Stimulated activated CD8-positive, alpha-beta memory T cell treated with anti-CD3 and anti-CD28 coated beads, Interleukin-2, amount 100 ng/mL, for 1 hour (primary cell): Measurements from ENCODE around the gene ARHGAP24.
"Not testable (repeated sequence)": the region's sequence is repeated elsewhere in the genome, so short reads cannot be mapped to it uniquely, and the experiment has no call there.

Experiments used
- DNase-seq, 2 donors: peaks; one replicate each; pipeline ENCODE4 v3.0.0-alpha.2; 2020; ENCODE audit warnings: low read depth in 2 of 2

The ARHGAP24 gene

DNA sequence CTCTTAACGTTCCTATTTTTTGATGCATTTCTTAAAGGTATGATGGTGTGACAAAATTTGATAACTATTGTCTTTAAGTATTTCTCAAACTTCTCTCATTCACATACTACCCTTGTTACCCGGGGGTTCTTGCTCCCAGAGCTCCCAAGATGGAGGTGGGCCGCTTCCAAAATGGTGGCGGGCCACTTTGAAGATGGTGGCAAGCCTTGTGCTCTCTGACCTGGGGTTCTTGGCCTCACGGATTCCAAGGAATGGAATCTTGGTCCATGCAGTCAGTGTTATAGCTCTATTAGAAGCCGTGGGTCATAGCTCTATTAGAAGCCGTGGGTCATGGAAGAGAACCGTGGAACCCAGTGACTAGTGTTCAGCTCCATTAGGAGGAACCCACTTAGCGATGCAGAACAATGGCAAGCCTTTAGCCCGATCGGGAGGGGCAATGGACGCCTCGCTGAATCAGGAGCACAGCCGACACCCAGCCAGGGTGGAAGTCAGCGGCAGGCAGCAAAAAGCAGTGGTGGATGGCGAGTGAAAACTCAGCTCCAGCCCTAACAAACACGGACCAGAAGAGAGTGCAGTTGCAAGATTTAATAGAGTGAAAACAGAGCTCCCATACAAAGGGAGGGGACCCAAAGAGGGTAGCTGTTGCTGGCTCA lies 481.5 kb downstream of the ARHGAP24 start:
- no peak for DNase-seq

DNA sequence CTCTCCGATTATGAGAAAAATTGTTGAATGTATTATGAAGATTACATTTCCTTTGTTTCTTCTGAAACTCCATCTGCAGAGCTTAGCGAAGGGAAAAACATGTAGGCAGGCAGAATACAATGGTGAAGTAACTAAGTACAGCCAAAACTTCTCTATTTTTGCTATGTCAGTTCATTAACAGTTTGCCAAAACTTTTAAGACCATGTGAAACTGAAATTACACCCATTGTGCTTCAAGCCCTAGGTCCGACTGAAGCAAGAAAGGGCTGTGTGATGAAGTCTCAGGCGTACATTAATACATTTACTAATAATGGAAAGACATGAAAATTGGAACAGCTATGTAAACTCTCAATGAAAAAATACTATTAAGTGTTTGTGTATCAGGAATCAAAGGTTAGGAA lies 486.9 kb downstream of the ARHGAP24 start:
- no peak for DNase-seq

DNA sequence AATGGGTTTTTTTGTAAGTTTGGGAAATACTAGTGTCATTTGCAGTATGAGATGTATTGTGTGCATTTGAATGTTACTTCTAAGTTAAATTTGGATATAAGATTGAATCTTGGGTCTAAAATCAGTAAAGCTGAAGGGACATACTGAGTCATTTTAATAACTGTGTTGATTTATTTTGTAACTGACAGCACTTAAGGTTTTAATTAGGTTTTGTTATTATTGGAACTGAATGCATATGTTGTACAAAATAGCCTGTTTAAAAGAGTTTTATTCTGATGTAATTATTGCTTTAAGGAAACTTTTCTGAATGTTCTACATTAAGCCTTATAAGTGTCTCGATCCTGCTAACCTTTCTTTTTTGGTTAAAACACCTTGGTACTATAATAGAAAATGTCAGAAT lies 488.3 kb downstream of the ARHGAP24 start:
- no peak for DNase-seq

DNA sequence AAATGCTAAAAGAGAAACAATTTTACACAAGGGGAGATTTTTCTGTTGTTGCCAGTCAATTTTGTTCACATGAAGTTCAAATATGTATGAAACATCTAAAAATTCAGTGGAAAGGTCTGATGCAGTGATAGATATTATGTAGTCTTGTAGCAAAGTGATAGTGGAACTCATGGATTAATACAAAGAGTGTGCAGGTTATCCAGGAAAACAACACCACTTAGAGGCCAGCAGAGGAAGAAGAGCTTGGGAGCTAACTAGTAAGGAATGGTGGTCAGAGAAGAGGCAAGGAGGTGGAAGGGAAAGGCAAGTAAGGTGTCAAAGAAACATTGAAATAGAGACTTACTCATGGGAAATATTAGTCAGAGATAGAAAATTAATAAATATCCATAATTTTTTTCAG lies 489.3 kb downstream of the ARHGAP24 start:
- no peak for DNase-seq

- not testable (repeated sequence) for DNase-seq
Observed at GRCh38 chr4:85965017-85965416, 490.1 kb downstream of the ARHGAP24 start.

DNA sequence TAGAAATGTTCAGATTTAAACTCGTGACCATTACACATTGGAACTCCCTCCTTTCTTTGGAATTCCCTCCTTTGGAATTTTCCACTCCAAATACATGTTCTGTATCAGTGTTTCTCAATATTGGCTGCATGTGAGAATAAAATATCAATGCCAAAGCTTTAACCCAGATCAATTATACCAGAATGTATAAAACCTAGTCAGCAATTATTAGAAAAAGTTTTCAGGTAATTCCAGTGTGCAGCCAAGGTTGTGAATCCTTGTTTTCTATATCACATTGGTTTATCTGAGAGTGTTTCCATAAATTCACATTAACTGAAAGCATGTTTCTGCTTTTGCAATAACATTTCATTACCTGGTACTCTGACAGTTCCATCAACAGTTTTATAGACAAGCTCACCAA lies 490.6 kb downstream of the ARHGAP24 start:
- DNase-seq = no peak

- no peak for DNase-seq
Observed at GRCh38 chr4:85966373-85966772, 491.4 kb downstream of the ARHGAP24 start.

DNA sequence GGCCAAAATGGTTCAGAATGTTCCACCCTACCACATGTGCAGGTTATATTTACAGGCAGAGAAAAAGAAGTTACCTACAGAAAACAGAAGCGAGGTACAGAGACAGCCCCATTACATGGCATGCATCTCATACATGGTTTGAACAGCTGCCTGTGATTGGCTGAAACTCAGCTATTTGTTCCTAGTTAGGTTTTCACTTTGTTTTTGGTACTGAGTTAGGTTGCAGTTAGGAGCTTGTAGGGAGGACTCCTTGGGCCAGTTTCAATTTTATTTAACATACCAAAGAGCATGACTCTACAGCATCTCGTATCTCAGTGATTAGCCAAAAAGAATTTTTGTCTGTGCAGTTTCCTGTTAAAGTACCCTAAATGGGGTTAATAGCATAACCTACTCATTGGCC lies 492.9 kb downstream of the ARHGAP24 start:
- DNase-seq = no peak

DNA sequence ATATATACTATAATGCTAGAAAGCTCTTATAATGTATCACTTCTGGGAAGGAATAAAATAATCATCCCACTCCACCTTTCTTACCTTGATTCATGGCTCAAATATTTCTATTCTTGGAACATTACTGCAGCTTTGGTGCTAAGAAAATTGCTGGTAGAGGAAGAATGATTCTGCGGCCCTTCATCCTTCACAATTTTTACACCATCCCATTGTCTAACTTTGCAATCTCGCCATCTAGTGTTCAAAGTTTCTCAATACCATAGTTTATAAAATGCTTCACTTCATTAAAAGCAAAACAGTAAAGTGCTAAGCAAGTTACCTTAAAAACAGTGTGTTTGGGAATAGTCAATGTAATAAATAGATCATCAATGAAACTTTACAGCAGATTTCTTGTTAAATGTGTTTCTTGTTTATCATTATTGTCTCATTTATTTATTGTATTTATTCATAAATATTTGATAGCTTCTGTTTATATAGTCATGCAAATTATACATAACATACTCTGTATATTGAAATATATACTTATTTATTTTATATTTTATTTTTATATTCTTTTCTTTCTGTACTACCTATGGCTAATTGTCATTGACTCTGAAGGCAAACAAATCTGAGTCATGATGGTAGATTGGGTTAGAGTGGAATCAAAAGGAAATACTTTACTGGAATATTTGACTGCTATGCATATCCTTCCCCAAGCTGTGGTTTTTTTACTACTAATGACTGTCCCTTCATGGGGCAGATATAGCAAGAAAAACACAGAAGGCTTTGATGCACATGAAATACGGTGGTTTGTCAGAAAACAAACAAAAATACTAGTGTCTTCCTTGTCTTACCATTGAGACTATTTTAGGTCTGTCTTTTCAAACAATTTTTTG lies 494.2 kb downstream of the ARHGAP24 start:
- no peak for DNase-seq

- no peak for DNase-seq
Observed at GRCh38 chr4:85970535-85970934, 495.6 kb downstream of the ARHGAP24 start.

GRCh38 chr4:85979276-85979675 lies 504.3 kb downstream of the ARHGAP24 start:
- DNase-seq = no peak

DNA sequence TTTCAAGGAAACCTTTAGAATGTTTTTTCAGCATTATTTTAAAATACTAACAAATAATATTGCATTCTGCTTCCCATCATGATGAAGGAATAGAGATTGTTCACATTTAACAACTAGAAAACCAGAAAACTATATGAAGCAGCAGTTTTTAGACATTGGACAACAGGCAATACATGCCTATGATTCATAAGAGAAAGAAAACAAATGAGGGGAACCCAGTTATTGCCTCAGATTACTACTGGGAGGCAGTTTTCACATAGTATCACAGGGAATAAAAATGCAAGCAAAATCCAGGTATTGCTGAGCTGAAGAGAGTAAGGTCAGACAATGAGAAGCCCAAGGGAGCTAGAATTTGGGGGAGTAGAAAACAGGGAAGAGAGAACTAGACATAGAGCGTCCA lies 511.3 kb downstream of the ARHGAP24 start:
- no peak for DNase-seq

DNA sequence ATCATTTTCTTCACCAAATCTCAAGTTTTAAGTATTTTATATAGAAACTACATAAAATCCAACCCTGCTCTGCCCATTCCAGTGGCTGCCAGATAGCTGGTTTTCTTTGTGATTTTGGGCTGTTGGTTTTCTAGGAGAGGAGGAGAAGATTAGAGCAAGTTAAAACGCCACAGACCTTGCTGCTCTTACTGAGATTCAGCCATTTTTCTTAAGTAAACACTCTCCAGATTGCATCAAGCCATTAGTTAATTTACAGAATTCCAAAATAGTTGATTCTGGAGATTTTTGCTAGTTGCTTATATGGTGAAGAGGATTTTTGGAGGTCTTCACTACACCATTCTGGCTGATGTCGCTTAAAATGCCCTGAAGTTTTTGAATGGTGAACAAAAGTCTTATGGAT lies 518.7 kb downstream of the ARHGAP24 start:
- DNase-seq = no peak

DNA sequence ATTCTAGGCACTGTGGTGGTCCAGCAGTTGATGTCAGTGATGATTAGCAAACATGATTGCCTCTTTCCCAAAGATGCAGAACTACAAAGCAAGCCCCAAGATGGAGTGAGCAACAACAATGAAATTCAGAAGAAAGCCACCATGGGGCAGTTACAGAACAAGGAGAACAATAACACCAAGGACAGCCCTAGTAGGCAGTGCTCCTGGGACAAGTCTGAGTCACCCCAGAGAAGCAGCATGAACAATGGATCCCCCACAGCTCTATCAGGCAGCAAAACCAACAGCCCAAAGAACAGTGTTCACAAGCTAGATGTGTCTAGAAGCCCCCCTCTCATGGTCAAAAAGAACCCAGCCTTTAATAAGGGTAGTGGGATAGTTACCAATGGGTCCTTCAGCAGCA lies 519.6 kb downstream of the ARHGAP24 start:
- DNase-seq = no peak

DNA sequence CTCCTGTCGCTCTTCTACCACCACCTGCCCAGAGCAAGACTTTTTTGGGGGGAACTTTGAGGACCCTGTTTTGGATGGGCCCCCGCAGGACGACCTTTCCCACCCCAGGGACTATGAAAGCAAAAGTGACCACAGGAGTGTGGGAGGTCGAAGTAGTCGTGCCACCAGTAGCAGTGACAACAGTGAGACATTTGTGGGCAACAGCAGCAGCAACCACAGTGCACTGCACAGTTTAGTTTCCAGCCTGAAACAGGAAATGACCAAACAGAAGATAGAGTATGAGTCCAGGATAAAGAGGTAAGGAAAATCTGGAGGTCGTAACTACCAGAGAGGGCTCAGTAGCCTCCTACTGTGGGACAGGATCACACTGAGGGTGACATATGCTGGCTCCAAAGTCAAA lies 520.4 kb downstream of the ARHGAP24 start:
- no peak for DNase-seq

DNA sequence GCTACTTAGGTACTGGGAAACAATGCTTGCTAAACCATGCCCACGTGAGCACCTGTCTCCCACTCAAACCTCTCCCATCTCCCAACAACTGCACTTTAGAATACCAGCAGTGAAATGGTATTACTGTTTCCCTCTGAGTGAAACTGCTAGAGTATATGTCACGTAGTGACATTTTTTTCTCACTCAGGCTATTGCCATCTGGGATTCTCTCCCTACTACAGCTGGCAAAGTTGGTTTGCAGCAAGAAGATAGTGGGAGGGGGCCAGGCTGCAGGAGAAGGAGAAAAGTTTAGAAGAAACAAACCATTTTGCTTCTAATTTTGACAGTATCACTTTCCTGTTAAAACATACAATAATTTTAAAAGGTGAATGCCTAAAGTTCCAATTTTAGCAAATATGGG lies 526.6 kb downstream of the ARHGAP24 start:
- no peak for DNase-seq

GRCh38 chr4:86004030-86004429 lies 529.1 kb downstream of the ARHGAP24 start:
- no peak for DNase-seq

GRCh38 chr4:86006057-86006456 lies 531.1 kb downstream of the ARHGAP24 start:
- DNase-seq = no peak

DNA sequence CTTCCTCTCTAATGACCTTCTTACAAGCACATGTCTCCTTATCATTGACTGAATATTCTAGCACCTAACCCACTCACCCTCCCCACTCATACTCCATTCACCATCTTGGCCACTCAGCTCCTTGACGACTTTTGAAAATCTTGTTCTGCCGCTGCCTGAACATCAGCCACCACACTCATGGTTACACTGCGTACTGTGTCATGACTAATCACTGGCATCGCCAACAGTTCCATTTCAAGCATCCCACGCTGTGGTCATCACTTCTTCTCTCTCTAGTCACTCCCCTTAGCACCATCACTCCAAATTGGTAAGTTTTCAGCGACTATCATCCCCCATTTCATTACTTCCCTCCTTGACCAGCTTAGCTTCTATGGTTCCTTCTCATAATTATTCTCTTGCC lies 532.1 kb downstream of the ARHGAP24 start:
- no peak for DNase-seq

DNA sequence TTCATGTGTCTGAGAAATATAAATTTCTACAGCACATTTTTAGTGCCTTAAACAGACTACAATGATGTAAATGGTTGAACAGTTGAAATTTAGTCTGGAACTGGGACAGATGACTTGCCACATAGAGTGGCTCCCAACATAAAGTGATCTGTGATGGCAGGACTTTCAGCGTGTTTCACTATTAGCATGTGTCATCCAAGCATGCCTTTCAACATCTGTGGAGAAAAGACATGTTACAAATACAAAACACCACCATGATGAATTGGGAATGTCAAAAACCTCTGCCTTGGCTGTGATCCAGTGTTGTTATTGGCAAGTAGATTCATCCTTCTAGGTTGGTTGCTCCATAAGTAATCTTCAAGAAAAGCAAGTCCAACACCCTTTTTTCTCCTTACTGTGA lies 536.2 kb downstream of the ARHGAP24 start:
- DNase-seq = no peak

DNA sequence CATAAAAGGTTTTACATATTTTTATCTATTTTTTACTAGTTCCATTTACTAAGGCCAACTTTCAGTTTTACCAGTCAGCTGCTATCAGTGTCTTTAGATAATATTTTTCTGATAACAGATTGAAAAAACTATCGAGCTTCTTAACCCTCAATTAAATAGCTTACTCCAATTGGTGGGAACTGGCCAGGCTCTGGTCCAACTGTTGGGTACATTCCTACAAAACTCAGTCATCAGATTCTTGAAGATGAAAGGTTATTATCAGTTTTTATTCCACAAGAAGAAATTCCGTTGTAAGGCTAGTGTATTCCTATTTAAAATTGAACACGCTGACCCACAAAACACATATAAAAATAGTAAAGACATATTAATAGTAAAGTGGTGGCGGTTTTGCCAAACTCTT lies 538.7 kb downstream of the ARHGAP24 start:
- no peak for DNase-seq

DNA sequence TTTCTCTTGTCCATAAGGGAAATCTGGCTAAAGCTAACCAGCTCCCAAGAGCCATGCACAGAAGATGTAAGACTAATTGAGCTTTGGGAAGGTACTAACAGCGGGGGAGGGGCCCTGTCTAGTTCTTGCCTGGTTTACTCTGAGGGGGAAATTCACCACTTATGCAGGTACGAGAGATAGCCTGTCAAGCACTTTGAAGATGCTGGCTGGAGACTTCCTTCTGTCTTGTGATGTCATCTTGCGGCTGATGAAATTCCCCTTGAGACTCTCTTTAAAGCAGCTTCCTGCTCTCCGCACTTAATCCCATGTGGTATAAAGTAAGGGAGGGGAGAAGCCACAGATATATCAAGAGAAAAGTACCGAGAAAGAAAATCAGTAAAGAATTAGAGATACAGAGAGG lies 539.6 kb downstream of the ARHGAP24 start:
- DNase-seq = no peak
